Breast epithelium (tissue), 4 donors: ENCODE data around the gene PRKX. TPM values are rescaled to one million over a fixed set of nuclear protein-coding genes. Genes with fewer than 3 reads are reported as not detected.
A peak's percentile ranks its signal among the peaks of the same experiment; 100 is the strongest.
"Not testable (repeated sequence)": the region's sequence is repeated elsewhere in the genome, so short reads cannot be mapped to it uniquely, and the experiment has no call there.

Experiments used
- DNase-seq, 2 donors: peaks; one replicate each; pipeline ENCODE4 v3.0.0-alpha.2; 2019; ENCODE audit warnings: low spot score in 2 of 2
- H3K27ac ChIP-seq, 2 donors: fragments of 200-600 bp; sonication (generic) in 1 of 2; one replicate each; pipeline ENCODE4 v1.5.1; 2016 to 2019; ENCODE audit warnings: mild to moderate bottlenecking in 1 of 2
- H3K27me3 ChIP-seq, 2 donors: fragments of 200-600 bp; sonication (generic) in 1 of 2; one replicate each; pipeline versions ENCODE4 v1.5.1 to v1.6.0; 2017 to 2019; ENCODE audit warnings: control low read depth in 1 of 2, mild to moderate bottlenecking in 1 of 2
- H3K36me3 ChIP-seq: fragments of 200-600 bp; one replicate; pipeline ENCODE4 v1.5.1; 2019
- H3K4me1 ChIP-seq, 2 donors: fragments of 200-600 bp; sonication (generic); one replicate each; pipeline ENCODE4 v1.5.1; 2016 to 2019; ENCODE audit warnings: control low read depth in 1 of 2
- H3K4me3 ChIP-seq, 3 donors: fragments of 200-600 bp; sonication (generic); 1 replicate in 2 of 3; 2 replicates in 1 of 3; pipeline ENCODE4 v1.5.1; 2016 to 2019; ENCODE audit warnings: mild to moderate bottlenecking in 3 of 3, moderate library complexity in 2 of 3
- H3K9me3 ChIP-seq, 2 donors: fragments of 200-600 bp; sonication (generic) in 1 of 2; one replicate each; pipeline ENCODE4 v1.5.1; 2016 to 2019; ENCODE audit warnings: control low read depth in 1 of 2
- POLR2A ChIP-seq: fragments of 450-650 bp; IDR thresholded peaks from one replicate; pipeline ENCODE4 v1.6.1; 2016; ENCODE audit warnings: antibody characterized with exemption, mild to moderate bottlenecking, moderate library complexity
- POLR2AphosphoS5 ChIP-seq, 3 donors: sonication (generic); formaldehyde crosslinking; IDR thresholded peaks; one replicate each; pipeline ENCODE4 v1.6.1; 2017; ENCODE audit warnings: antibody characterized with exemption in 3 of 3
- intact Hi-C: fragments of 100-400 bp; cut with DNase I; formaldehyde crosslinking; loops from one replicate; pipeline ENCODE4 v1.15.1; 2023; ENCODE audit warnings: low total_unique reads
- total RNA-seq, 3 donors: library from RNA; depleted of rRNA; stranded (reverse); fragments of >200 nt; gene quantifications; one replicate each; pipeline ENCODE4 v1.1.0, GENCODE V29; 2016
- TF ChIP-seq, protein P1 (sequence below), 3 donors: fragments of 450-650 bp; IDR thresholded peaks; one replicate each; pipeline ENCODE4 v1.5.1; 2016 to 2017; ENCODE audit warnings: antibody characterized with exemption in 3 of 3, mild to moderate bottlenecking in 3 of 3, moderate library complexity in 3 of 3

Gene PRKX
- total RNA-seq, 3 donors from 2014 or later, result 9.4 to 28.5 (median 27.1) TPM

DNA sequence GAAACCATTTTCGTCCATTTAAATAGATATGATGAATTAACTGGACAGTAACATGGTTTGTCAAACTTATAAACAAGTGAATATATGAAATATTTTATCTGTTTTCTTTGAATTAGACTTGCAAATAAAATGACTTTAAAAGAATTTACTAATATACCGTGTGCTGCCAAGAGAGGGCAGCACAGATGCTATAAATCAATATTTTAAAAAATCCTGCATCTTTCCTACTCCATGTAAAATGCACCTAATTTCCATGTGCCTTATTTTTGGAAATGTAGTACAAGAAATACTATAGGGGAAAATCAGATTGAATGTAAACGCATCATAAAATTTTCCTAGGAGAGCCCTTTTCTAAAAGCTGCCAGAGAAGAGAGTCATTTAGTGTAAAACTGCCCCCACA lies 62.2 kb downstream of the PRKX start:
- Histone ChIP-seq H3K9me3 (no peaks in the 10 kb centered on the region), H3K27me3 (no peaks in the 10 kb centered on the region), H3K4me1 (no peaks in the 10 kb centered on the region), H3K4me3 (no peak overlapping the region), H3K36me3 (no peaks in the 10 kb centered on the region), H3K27ac (no peak overlapping the region)
- TF ChIP-seq POLR2AphosphoS5 (IDR thresholded peaks at IDR 0.05), result no peak
- TF ChIP-seq, protein P1, sequence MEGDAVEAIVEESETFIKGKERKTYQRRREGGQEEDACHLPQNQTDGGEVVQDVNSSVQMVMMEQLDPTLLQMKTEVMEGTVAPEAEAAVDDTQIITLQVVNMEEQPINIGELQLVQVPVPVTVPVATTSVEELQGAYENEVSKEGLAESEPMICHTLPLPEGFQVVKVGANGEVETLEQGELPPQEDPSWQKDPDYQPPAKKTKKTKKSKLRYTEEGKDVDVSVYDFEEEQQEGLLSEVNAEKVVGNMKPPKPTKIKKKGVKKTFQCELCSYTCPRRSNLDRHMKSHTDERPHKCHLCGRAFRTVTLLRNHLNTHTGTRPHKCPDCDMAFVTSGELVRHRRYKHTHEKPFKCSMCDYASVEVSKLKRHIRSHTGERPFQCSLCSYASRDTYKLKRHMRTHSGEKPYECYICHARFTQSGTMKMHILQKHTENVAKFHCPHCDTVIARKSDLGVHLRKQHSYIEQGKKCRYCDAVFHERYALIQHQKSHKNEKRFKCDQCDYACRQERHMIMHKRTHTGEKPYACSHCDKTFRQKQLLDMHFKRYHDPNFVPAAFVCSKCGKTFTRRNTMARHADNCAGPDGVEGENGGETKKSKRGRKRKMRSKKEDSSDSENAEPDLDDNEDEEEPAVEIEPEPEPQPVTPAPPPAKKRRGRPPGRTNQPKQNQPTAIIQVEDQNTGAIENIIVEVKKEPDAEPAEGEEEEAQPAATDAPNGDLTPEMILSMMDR (IDR thresholded peaks at IDR 0.05), result peak in 2 of 3 donors; percentile 27 to 53
- DNase-seq, result no peak
- intact Hi-C loops, result no loop called here

GRCh38 chrX:3648084-3648483 lies 65.4 kb downstream of the PRKX start:
- Histone ChIP-seq H3K36me3 (no peaks in the 10 kb centered on the region), H3K4me1 (no peaks in the 10 kb centered on the region), H3K4me3 (no peak overlapping the region), H3K27me3 (no peaks in the 10 kb centered on the region), H3K27ac (no peak overlapping the region), H3K9me3 (no peaks in the 10 kb centered on the region)
- intact Hi-C loops, result no loop called here
- no peak for DNase-seq
- TF ChIP-seq POLR2AphosphoS5 (IDR thresholded peaks at IDR 0.05) (no peak), POLR2A (no peak)
- TF ChIP-seq, protein P1 (IDR thresholded peaks at IDR 0.05), result no peak

- DNase-seq, H3K9me3 ChIP-seq, H3K27ac ChIP-seq, H3K36me3 ChIP-seq, intact Hi-C loops, H3K27me3 ChIP-seq, H3K4me3 ChIP-seq, H3K4me1 ChIP-seq: not testable (repeated sequence)
Observed at GRCh38 chrX:3639858-3640631, 73.4 kb downstream of the PRKX start.

DNA sequence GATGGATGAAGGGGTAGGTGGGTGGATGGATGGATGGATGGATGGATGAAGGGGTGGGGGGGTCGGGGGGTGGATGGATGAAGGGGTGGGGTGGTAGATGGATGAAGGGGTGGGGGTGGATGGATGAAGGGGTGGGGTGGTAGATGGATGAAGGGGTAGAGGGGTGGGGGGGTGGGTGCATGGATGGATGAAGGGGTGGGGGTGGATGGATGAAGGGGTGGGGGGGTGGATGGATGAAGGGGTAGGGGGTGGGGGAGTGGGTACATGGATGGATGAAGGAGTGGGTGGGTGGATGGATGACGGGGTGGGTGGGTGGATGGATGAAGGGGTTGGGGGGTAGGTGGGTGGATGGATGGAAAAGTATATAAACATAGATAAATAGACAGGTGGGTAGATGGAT lies 74.2 kb downstream of the PRKX start:
- H3K4me3 ChIP-seq, result no peak overlapping the region
- H3K36me3 ChIP-seq, result no peaks in the 10 kb centered on the region
- H3K27ac ChIP-seq, result no peak overlapping the region
- H3K9me3 ChIP-seq, result no peaks in the 10 kb centered on the region
- no peak for DNase-seq
- no peaks in the 10 kb centered on the region for H3K27me3 ChIP-seq
- no peaks in the 10 kb centered on the region for H3K4me1 ChIP-seq
- no peak for TF ChIP-seq POLR2AphosphoS5 (IDR thresholded peaks at IDR 0.05)
- TF ChIP-seq POLR2A, result no peak
- TF ChIP-seq, protein P1 (IDR thresholded peaks at IDR 0.05), result no peak
- intact Hi-C loops, result no loop called here

GRCh38 chrX:3638280-3638873 lies 75.1 kb downstream of the PRKX start:
- Histone ChIP-seq H3K27ac (no peak overlapping the region), H3K27me3 (no peaks in the 10 kb centered on the region), H3K9me3 (no peaks in the 10 kb centered on the region), H3K4me3 (no peak overlapping the region), H3K36me3 (no peaks in the 10 kb centered on the region), H3K4me1 (no peaks in the 10 kb centered on the region)
- no peak for DNase-seq
- TF ChIP-seq, protein P1 (IDR thresholded peaks at IDR 0.05), result peak; percentile 34 to 45 (median 40)
- TF ChIP-seq POLR2A, result no peak
- intact Hi-C loops, result no loop called here
